GM12878 (cell line): ENCODE measurements around the gene SMOC1. TPM values are rescaled to one million over a fixed set of nuclear protein-coding genes. Genes with fewer than 3 reads are reported as not detected.

ENCODE experiments used
- ATAC-seq: fragments of 200-7000 bp; cut with Tn5 transposase; 3 replicates; pipeline ENCODE4 v1.9.1; 2020; ENCODE audit warnings: mild to moderate bottlenecking, moderate library complexity
- BruUV-seq: library from RNA; stranded (reverse); fragments of 400-500 nt; replicated peaks from 2 replicates; lab custom pipeline; 2021; lab: Mats Ljungman, UMichigan
- CTCF ChIA-PET: fragments of 300-600 bp; sonication (Branson Sonifier 250); formaldehyde crosslinking; extraction: SDS; loops from one replicate; lab custom pipeline; 2021; ENCODE audit warnings: inconsistent platforms; lab: Yijun Ruan, JAX
- POLR2A ChIA-PET: fragments of 350-600 bp; formaldehyde crosslinking; extraction: SDS; loops from one replicate; lab custom pipeline; 2021; ENCODE audit warnings: inconsistent platforms; lab: Charles Lee
- RAD21 ChIA-PET: fragments of 300-600 bp; sonication (Branson Sonifier 250); formaldehyde crosslinking; loops from one replicate; lab custom pipeline; 2023; ENCODE audit warnings: antibody characterized with exemption; ENCODE audit not compliant: unreplicated experiment; lab: Charles Lee
- SMC1A ChIA-PET: fragments of 300-600 bp; sonication (Branson Sonifier 250); formaldehyde crosslinking; loops from one replicate; lab custom pipeline; 2023; ENCODE audit not compliant: unreplicated experiment, uncharacterized antibody; lab: Charles Lee
- DNase-seq: peaks from one replicate; pipeline ENCODE4 v3.0.0-alpha.2; 2011; ENCODE audit warnings: low read depth, low spot score
- FAIRE-seq: peaks from 3 replicates; lab custom pipeline; 2011; peaks lifted over from hg19 to GRCh38; lab: Jason Lieb, UNC
- H2AFZ ChIP-seq: 2 replicates; pipeline ENCODE4 v1.6.0; 2011; ENCODE audit warnings: low read depth, low read length, control low read depth; ENCODE audit not compliant: control insufficient read depth
- H3K27ac ChIP-seq: 2 replicates; pipeline ENCODE4 v1.5.1; 2011; ENCODE audit warnings: control low read depth; ENCODE audit not compliant: control insufficient read depth, insufficient read depth
- H3K27me3 ChIP-seq, 2 experiments: replicated peaks in 1 of 2; 2 replicates each; pipeline versions ENCODE4 v1.6.0 to v1.6.1; 2011; ENCODE audit warnings: low read length in 1 of 2; ENCODE audit not compliant: control insufficient read depth in 2 of 2, insufficient read depth in 2 of 2
- H3K36me3 ChIP-seq, 2 experiments: 2 replicates each; pipeline ENCODE4 v1.5.1; 2011; ENCODE audit warnings: low read length in 1 of 2; ENCODE audit not compliant: control insufficient read depth in 2 of 2, insufficient read depth in 2 of 2
- H3K4me1 ChIP-seq: 2 replicates; pipeline ENCODE4 v1.6.1; 2011; ENCODE audit warnings: mild to moderate bottlenecking, low read length, moderate library complexity, mixed read lengths; ENCODE audit not compliant: control insufficient read depth, insufficient read depth
- H3K4me2 ChIP-seq: 2 replicates; pipeline ENCODE4 v1.6.0; 2011; ENCODE audit warnings: control low read depth; ENCODE audit not compliant: control insufficient read depth, insufficient read depth
- H3K4me3 ChIP-seq: fragments of 200-600 bp; sonication (generic); 2 replicates; pipeline ENCODE4 v1.5.1; 2016
- H3K79me2 ChIP-seq: 2 replicates; pipeline ENCODE4 v1.6.0; 2011; ENCODE audit warnings: low read length; ENCODE audit not compliant: control insufficient read depth, insufficient read depth
- H3K9ac ChIP-seq: 2 replicates; pipeline ENCODE4 v1.8.0; 2011; ENCODE audit warnings: low read length, control low read depth, mixed read lengths; ENCODE audit not compliant: control insufficient read depth, insufficient read depth
- H3K9me3 ChIP-seq: replicated peaks from 3 replicates; pipeline ENCODE4 v1.5.1; 2011; ENCODE audit warnings: mild to moderate bottlenecking, low read length; ENCODE audit not compliant: control insufficient read depth, insufficient read depth
- H4K20me1 ChIP-seq: 2 replicates; pipeline ENCODE4 v1.6.0; 2011; ENCODE audit not compliant: control insufficient read depth, insufficient read depth
- CEBPB ChIP-seq, 2 experiments: fragments of 150-350 bp in 1 of 2; IDR thresholded peaks; 2 replicates each; pipeline ENCODE4 v1.6.1; 2012 to 2014; ENCODE audit warnings: low read depth in 2 of 2, low read length in 2 of 2, borderline replicate concordance in 1 of 2, inconsistent platforms in 1 of 2
- DPF2 ChIP-seq: fragments of 450-650 bp; IDR thresholded peaks from 2 replicates; pipeline ENCODE4 v1.6.1; 2017; ENCODE audit warnings: mild to moderate bottlenecking
- ETV6 ChIP-seq, 2 experiments: fragments of 450-650 bp in 1 of 2; IDR thresholded peaks in 1 of 2; conservative IDR thresholded peaks in 1 of 2; 2 replicates each; pipeline ENCODE4 v1.6.1; 2014; ENCODE audit warnings: antibody characterized with exemption in 1 of 2, borderline replicate concordance in 1 of 2, low read depth in 1 of 2, mild to moderate bottlenecking in 1 of 2, moderate library complexity in 1 of 2
- KLF5 ChIP-seq: fragments of 450-650 bp; IDR thresholded peaks from 2 replicates; pipeline ENCODE4 v1.6.1; 2014; ENCODE audit warnings: mild to moderate bottlenecking; ENCODE audit not compliant: partially characterized antibody
- MYC ChIP-seq: IDR thresholded peaks from 2 replicates; pipeline ENCODE4 v1.6.1; 2011; ENCODE audit warnings: mild to moderate bottlenecking, low read length, moderate library complexity, inconsistent platforms; ENCODE audit not compliant: insufficient read depth, insufficient replicate concordance, insufficient read length, severe bottlenecking
- POLR2A ChIP-seq: IDR thresholded peaks from 2 replicates; pipeline ENCODE4 v1.6.1; 2011; ENCODE audit warnings: low read depth, mild to moderate bottlenecking, low read length
- SP1 ChIP-seq: IDR thresholded peaks from one replicate; pipeline ENCODE4 v1.6.1; 2011; ENCODE audit warnings: low read depth, low read length
- TAF1 ChIP-seq: IDR thresholded peaks from 2 replicates; pipeline ENCODE4 v1.6.1; 2011; ENCODE audit warnings: mild to moderate bottlenecking, low read depth, low read length, borderline replicate concordance
- TCF12 ChIP-seq: IDR thresholded peaks from 2 replicates; pipeline ENCODE4 v1.6.1; 2011; ENCODE audit warnings: low read depth, mild to moderate bottlenecking, low read length
- ZNF622 ChIP-seq: fragments of 450-650 bp; IDR thresholded peaks from 2 replicates; pipeline ENCODE4 v1.6.1; 2017; ENCODE audit warnings: mild to moderate bottlenecking, inconsistent platforms
- WGBS: methylation state at CpG from one replicate; pipeline ENCODE4 v1.1.6; 2016; ENCODE audit warnings: low lambda C conversion rate; ENCODE audit not compliant: insufficient replicate concordance, insufficient coverage; ENCODE audit errors: missing lambda C conversion rate; 5-methylcytosine and 5-hydroxymethylcytosine counted together
- in situ Hi-C: fragments of 300-500 bp; cut with MboI; formaldehyde crosslinking; loops from 9 replicates; pipeline ENCODE4 v1.14.3; 2018; ENCODE audit warnings: mixed read lengths
- intact Hi-C: fragments of 100-400 bp; cut with micrococcal nuclease; formaldehyde crosslinking; loops from one replicate; pipeline ENCODE4 v1.14.2; 2022; ENCODE audit not compliant: unreplicated experiment
- polyA plus RNA-seq, 11 experiments: library from polyadenylated mRNA; depleted of rRNA in 4 of 11; unstranded in 6 of 11; stranded (reverse) in 5 of 11; fragments of >200 nt; fragmentation: Nextera tagmentation in 4 of 11; fragmentation: Illumina TruSeq in 1 of 11; extraction: Ambion mirVana in 4 of 11; extraction: Trizol in 1 of 11; gene quantifications; 1 replicate in 1 of 11; 2 replicates in 10 of 11; pipeline versions ENCODE4 v1.2.1 to v1.2.3, GENCODE V29; 2011 to 2016; ENCODE audit warnings: inconsistent platforms in 2 of 11, missing spikeins in 2 of 11, low read depth in 1 of 11
- total RNA-seq, 4 experiments: library from RNA; depleted of rRNA in 3 of 4; stranded (reverse); fragments of >200 nt in 3 of 4; fragmentation: Illumina TruSeq in 1 of 4; extraction: Trizol in 1 of 4; gene quantifications; 2 replicates each; pipeline versions ENCODE4 v1.2.1 to v1.2.3, GENCODE V29; 2013 to 2021
- TF ChIP-seq, protein P1 (sequence below): IDR thresholded peaks from 2 replicates; pipeline ENCODE4 v1.6.1; 2011; ENCODE audit warnings: borderline replicate concordance, low read depth, mild to moderate bottlenecking, moderate library complexity, mixed read lengths, low read length; ENCODE audit not compliant: insufficient read depth; ENCODE audit errors: extremely low read length
- TF ChIP-seq, protein P2 (sequence below): IDR thresholded peaks from 2 replicates; pipeline ENCODE4 v1.6.1; 2011; ENCODE audit warnings: low read depth, low read length, improper control_type of control experiment, borderline replicate concordance
- TF ChIP-seq, protein P3 (sequence below): fragments of 450-650 bp; IDR thresholded peaks from 2 replicates; pipeline ENCODE4 v1.6.1; 2017; ENCODE audit warnings: antibody characterized with exemption, mild to moderate bottlenecking, moderate library complexity

Gene SMOC1
- total and polyA plus RNA-seq, 10 of the 15 experiments (the other 5 are each of a cell fraction or from before 2014, with no cell fraction given) = 0.03 to 0.26 (median 0.14) TPM; not detected in 7

DNA sequence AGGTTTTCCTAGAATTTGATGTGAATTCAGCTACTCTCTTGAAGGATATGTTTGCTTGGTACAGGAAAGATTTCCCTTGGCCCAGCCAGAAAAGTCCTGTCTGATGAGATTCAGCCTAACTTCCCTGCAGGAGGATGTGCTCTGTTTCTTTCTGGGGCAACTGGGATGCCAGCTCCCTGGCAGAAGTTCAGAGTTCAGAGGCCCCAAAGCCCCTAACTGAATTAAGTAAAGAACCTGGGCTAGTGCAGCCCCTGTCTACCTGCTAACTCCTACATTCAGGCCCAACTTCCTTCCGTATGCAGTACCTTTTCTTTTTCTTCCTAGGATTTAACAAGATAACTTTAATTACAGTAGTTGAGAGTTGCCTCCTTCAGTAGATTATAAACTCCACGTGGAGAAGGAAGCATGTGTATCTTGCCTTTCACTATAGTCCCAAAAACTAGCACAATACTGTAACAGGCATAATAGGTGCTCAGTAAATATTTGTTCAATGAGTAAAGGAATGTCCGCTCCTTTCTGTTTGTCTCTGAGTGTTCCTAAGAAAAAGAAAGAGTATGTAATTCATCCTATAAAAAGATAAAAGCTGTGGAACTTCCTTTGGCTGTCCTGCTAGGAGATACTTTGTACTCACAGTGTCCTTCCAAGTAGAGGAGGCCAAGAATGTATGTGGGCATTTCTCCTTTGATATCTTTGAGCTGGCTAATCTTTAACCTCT, 168.5 kb downstream of the SMOC1 start (continued):
- TF ChIP-seq, protein P1, sequence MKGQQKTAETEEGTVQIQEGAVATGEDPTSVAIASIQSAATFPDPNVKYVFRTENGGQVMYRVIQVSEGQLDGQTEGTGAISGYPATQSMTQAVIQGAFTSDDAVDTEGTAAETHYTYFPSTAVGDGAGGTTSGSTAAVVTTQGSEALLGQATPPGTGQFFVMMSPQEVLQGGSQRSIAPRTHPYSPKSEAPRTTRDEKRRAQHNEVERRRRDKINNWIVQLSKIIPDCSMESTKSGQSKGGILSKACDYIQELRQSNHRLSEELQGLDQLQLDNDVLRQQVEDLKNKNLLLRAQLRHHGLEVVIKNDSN = no peak

DNA sequence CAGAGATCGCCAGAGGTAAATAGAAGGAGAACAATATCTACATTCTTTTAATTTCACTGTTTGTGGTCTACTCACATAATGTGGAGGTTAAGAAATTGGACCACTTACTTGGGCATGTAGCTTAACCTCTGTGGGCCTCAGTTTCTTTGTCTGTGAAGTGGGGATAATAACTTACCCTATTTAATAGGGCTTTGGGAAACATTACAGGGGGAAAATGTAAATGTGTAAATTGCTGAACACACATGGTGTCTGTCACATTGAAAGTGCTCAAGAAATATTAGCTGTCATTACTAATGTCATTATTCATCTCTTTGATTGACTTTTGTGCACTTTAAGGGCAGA, 169.1 kb downstream of the SMOC1 start:
- Histone ChIP-seq H3K4me2 (no peak overlapping the region), H3K27me3 (no peaks in the 10 kb centered on the region), H3K9ac (no peak overlapping the region), H2AFZ (no peak overlapping the region), H3K79me2 (no peaks in the 10 kb centered on the region), H4K20me1 (no peaks in the 10 kb centered on the region), H3K36me3 (no peaks in the 10 kb centered on the region), H3K4me3 (no peak overlapping the region), H3K9me3 (no peaks in the 10 kb centered on the region), H3K4me1 (no peaks in the 10 kb centered on the region), H3K27ac (no peak overlapping the region)
- FAIRE-seq = no peak
- ChIA-PET RAD21 (no interaction called here), SMC1A (interaction anchor here (0.5 kb wide), 1 partner anchor 102 kb away, joined by 3 read pairs; no protein-coding TSS in a partner anchor), CTCF (no interaction called here), POLR2A (no interaction called here)
- no peak for DNase-seq
- intact Hi-C loops = loop anchor here (10.0 kb wide), 1 partner anchor 767 kb away; no protein-coding TSS in a partner anchor
- no TSS peak for BruUV-seq
- no peak for TF ChIP-seq CEBPB (IDR thresholded peaks at IDR 0.05; ENCODE audit: borderline replicate concordance in 1 of 2, low read depth in 2 of 2, low read length in 2 of 2)
- TF ChIP-seq MYC = no peak
- no peak for TF ChIP-seq SP1
- TF ChIP-seq, protein P2, sequence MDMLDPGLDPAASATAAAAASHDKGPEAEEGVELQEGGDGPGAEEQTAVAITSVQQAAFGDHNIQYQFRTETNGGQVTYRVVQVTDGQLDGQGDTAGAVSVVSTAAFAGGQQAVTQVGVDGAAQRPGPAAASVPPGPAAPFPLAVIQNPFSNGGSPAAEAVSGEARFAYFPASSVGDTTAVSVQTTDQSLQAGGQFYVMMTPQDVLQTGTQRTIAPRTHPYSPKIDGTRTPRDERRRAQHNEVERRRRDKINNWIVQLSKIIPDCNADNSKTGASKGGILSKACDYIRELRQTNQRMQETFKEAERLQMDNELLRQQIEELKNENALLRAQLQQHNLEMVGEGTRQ = no peak
- no peak for TF ChIP-seq POLR2A
- no peak for TF ChIP-seq TCF12
- no peak for TF ChIP-seq KLF5
- TF ChIP-seq ZNF622 = no peak
- no peak for TF ChIP-seq TAF1
- no peak for TF ChIP-seq ETV6 (conservative IDR thresholded peaks at IDR 0.05 in 1 of 2, IDR thresholded peaks at IDR 0.05 in 1 of 2; ENCODE audit: borderline replicate concordance in 1 of 2, low read depth in 1 of 2)
- TF ChIP-seq, protein P3, sequence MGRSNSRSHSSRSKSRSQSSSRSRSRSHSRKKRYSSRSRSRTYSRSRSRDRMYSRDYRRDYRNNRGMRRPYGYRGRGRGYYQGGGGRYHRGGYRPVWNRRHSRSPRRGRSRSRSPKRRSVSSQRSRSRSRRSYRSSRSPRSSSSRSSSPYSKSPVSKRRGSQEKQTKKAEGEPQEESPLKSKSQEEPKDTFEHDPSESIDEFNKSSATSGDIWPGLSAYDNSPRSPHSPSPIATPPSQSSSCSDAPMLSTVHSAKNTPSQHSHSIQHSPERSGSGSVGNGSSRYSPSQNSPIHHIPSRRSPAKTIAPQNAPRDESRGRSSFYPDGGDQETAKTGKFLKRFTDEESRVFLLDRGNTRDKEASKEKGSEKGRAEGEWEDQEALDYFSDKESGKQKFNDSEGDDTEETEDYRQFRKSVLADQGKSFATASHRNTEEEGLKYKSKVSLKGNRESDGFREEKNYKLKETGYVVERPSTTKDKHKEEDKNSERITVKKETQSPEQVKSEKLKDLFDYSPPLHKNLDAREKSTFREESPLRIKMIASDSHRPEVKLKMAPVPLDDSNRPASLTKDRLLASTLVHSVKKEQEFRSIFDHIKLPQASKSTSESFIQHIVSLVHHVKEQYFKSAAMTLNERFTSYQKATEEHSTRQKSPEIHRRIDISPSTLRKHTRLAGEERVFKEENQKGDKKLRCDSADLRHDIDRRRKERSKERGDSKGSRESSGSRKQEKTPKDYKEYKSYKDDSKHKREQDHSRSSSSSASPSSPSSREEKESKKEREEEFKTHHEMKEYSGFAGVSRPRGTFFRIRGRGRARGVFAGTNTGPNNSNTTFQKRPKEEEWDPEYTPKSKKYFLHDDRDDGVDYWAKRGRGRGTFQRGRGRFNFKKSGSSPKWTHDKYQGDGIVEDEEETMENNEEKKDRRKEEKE = no peak
- no peak for TF ChIP-seq DPF2
- in situ Hi-C loops = no loop called here
- 47% methylated on average over 1 of the region's 1 CpG for WGBS
- no peak for ATAC-seq
